HG02623 (cell line): ENCODE measurements around the gene ZC3H13.
"Not testable (repeated sequence)": the region's sequence is repeated elsewhere in the genome, so short reads cannot be mapped to it uniquely, and the experiment has no call there.

Source experiments
- ATAC-seq: cut with Tn5 transposase; IDR thresholded peaks from one replicate; pipeline ENCODE4 v1.9.1; 2021; ENCODE audit warnings: moderate library complexity; ENCODE audit not compliant: unreplicated experiment

ZC3H13 gene

DNA sequence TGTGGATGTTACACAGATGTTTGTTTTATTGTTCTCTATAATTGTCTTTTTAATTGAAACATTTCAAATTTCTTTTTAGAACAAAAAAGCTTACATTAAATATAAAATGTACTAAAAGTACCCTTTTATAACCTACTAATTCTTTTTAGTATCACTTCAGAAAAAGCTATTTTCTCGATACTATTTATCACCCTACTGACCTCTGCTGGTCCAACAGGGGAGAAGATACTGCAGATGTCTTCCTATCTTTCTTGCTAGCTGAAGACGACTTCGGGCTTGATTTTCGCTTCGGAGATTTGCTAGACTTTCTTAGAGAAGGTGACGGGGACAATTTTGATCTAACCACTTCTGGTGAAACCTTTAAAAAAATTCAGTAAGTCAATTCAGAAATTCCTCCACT, 42.4 kb downstream of the ZC3H13 start:
- ATAC-seq, result no peak

DNA sequence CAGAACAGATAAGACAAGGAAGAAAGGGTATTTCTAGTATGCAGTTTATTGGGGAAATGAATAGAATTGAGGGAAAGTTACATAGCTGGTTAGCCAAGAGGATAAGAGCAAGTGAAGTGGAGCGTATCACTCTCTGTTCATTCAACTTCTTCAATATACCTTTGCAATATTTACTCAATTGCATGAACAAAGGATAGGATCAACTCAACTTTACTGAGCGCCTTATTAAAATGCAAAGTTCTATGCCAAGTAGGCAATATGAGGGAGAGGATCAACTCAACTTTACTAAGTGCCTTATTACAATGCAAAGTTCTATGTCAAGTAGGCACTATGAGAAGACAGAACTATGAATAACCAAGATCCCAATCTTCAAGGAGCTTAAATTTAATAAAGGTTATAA, 43.9 kb downstream of the ZC3H13 start:
- no peak for ATAC-seq

- no peak for ATAC-seq
These were observed 45.7 kb downstream of the ZC3H13 start for GRCh38 chr13:46006688-46007452.

DNA sequence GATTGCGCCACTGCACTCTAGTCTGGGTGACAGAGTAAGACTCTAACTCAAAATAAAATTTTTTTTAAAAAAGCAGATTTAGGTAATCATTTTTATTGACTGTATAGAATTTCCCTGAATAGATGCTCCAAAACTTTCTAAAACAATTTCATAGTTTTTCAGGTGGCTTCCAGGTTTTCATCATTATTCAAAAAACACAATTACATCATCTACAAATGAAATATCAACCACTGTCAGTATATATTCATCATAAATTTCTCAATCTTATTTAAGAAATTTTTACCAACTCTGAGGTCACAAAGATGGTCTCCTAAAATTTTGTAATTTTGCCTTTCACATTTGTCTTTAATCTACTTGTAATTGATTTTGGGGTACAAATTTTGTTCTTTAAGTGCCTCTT, 48.1 kb downstream of the ZC3H13 start:
- ATAC-seq, result no peak

- no peak for ATAC-seq
These were observed 55.9 kb downstream of the ZC3H13 start for GRCh38 chr13:45996631-45997030.

DNA sequence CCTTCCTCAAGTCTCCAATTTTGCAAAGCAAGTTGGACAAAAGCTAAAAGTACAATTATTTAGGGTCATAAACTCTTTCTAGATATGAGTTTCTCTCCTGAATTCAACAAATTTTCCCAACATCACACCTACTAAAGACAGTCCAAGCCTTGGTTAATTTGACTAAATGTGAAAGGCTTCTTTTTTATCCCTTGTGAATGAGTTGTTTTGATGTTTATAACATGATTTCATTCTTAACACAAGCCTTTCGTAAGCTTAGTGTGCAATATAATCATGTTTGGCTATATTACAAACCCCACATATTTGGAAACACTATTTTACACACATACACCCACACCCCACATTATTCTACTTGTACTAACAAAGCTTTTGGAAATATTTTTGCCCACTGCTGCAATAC, 57.3 kb downstream of the ZC3H13 start:
- ATAC-seq, result no peak

DNA sequence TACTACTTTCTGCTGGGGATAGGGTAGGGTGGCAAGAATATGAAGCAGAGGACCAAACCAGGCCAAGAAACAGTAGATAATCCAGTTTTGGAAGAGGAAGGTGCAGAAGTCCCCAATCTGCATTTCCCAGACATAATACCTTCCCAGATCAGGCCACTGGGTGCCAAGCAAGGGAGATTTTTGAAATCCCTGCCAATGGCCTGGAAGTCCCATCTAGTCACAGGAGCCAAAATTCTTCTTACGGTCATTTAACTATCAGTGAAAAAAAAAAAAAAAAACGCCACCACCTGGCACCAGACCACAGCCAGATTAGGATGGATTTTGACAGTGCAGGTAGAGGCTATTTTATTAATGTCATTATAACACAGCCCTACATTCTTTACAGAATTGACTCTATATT, 57.8 kb downstream of the ZC3H13 start:
- ATAC-seq, result no peak

- no peak for ATAC-seq
These were observed 62.9 kb downstream of the ZC3H13 start for GRCh38 chr13:45989607-45990006.

DNA sequence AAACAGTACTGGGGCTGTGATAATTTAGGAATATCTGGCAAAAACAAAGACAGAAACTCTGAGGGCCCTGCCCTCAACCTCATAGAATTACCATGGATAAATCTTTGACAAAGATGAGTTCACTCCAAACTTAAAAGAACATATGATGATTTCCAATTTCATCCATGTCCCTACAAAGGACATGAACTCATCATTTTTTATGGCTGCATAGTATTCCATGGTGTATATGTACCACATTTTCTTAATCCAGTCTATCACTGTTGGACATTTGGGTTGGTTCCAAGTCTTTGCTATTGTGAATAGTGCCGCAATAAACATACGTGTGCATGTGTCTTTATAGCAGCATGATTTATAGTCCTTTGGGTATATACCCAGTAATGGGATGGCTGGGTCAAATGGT, 71.4 kb downstream of the ZC3H13 start:
- not testable (repeated sequence) for ATAC-seq

- no peak for ATAC-seq
These were observed 77.2 kb downstream of the ZC3H13 start for GRCh38 chr13:45975337-45975736.

DNA sequence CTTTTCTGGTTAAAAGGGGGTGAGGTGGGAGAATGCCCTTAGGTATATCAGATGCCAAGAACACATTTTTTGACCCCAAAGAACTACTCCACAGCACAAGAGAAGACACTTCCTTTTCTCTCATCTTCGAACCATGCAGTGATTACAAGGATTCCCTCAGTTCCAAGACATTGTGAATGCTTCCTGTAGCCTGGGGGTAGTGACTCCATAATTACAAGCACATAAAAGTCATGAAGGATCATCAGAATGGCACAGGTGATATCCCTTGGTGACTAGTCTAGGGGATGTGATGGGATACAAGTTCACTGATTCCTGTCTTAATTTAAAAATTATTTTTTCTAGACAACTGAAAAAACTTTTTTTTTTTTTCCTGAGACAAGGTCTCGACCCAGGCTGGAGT, 78.0 kb downstream of the ZC3H13 start:
- no peak for ATAC-seq

- no peak for ATAC-seq
These were observed 85.0 kb downstream of the ZC3H13 start for GRCh38 chr13:45967589-45967988.

GRCh38 chr13:45966715-45967114, 85.8 kb downstream of the ZC3H13 start:
- no peak for ATAC-seq

- no peak for ATAC-seq
These were observed 91.1 kb downstream of the ZC3H13 start for GRCh38 chr13:45961468-45961867.

- ATAC-seq, result no peak
These were observed 97.4 kb downstream of the ZC3H13 start for GRCh38 chr13:45954836-45955800.

GRCh38 chr13:45953082-45953481, 99.5 kb downstream of the ZC3H13 start:
- no peak for ATAC-seq

DNA sequence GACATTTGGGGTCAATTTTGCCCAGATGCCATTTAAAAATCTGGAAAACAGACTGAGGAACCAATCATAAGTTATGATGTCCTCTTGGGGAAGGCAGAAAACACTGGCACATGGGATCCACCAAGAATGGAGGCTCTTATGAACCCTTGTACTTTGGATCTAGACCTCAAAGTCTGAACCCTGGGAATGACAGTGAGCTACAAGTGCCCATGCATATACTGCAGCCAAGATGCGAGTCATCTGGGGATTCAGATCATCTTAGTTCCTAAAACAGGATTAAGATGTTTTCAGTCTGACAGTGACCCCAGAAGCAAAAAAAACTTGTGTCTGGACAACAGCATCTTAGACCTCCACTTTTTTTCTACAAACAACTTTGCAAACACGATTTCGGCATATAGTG, 100.8 kb downstream of the ZC3H13 start:
- ATAC-seq, result no peak

- ATAC-seq, result no peak
These were observed 101.4 kb downstream of the ZC3H13 start for GRCh38 chr13:45951166-45951565.

DNA sequence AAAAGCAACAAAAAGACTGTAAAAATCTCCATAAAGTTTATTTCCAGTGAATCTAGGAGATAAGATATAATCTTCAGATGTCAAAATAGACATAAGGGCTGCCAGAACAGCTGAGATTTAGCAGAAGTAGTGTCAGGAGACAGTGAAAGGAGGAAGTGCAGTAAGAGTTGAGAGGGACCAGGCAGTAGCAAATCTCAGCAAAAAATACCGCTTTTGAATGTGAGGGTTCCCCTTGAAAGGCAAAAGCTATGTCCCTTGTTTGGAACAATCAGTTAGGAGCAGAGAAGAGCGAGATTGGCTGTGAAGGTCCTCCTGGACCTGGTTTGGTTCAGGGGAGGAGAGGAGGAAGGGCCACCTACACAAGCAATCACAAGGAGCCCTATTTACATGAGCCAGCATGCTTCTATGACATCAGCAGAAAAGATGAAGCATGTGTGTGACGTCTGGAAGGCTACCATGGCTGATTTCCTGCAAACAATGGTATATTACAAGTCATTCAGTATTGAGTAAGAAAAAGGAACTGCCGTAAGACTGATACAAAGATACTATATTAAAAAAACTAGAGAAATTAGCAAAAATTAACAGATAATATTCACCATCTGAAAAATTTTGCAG, 102.1 kb downstream of the ZC3H13 start:
- no peak for ATAC-seq

- no peak for ATAC-seq
These were observed 103.4 kb downstream of the ZC3H13 start for GRCh38 chr13:45949161-45949560.

DNA sequence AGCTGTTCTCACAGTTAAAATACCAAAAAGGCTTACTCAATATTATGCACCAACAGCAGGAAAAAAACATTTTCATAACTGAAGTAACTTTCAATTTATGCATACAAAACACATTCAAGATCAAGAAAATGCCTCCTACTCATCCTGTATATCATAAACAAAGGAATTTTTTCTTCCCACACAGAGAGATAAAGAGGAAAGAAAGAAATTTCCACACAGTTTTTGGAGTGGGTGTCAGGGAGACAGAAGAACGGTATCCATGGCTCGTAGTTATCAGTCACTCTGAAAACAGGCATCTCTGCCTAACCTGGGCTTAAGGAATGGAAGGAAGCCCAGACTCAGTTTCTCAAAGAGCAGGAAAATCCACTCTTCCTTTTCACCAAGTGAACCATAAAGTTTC, 108.6 kb downstream of the ZC3H13 start:
- no peak for ATAC-seq

DNA sequence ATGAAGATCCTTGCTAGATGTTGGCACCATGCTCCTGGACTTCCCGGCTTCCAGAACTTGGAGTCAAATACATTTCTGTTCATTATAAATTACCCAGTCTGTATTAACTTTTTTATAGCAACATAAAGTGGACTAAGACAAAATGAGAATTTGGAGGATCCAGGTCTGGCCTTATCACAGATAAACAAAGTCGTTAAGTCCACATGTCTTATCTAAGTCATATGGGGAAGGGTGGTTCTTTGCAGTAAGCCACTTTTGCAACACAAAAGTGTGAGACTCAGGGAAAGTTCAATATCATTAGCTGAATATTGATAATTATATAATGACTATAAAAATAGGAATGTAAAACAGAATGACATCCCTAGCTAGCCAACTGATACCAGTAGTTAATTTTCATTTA, 109.4 kb downstream of the ZC3H13 start:
- ATAC-seq, result no peak
